HG03558 (cell line): ENCODE results near the gene RFPL4AL1.

Experiments
- ATAC-seq: cut with Tn5 transposase; IDR thresholded peaks from one replicate; pipeline ENCODE4 v1.9.1; 2021; ENCODE audit warnings: moderate number of reproducible peaks; ENCODE audit not compliant: unreplicated experiment; ENCODE audit errors: extremely low read depth

The RFPL4AL1 gene

DNA sequence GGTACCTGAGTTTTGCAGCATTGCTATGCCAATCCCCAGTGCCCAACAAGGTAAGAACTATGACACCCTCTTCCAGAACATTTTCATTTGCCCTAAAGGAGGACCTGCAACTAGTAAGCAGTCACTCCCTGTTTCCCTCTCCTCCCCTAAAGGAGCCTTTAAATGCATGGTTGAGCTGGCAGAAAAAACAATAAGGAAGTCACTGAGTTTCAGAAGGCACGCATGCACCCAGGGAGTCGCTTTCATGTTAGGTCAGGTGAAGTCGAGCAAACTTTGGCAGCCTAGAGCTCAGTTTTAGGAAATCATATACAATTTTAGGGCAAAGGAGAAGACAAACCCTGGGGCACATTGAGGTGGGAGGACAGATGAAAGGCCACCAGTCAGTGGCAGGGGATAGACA is 51.1 kb downstream of the RFPL4AL1 start:
- ATAC-seq, result no peak
